ENCODE data around the gene NUPR1. TPM values are rescaled to one million over a fixed set of nuclear protein-coding genes. Genes with fewer than 3 reads are reported as not detected.
"Not testable (repeated sequence)": the region's sequence is repeated elsewhere in the genome, so short reads cannot be mapped to it uniquely, and the experiment has no call there.

The NUPR1 gene
- total RNA-seq, 1 donor from 2014 or later, result 3.7 TPM

DNA sequence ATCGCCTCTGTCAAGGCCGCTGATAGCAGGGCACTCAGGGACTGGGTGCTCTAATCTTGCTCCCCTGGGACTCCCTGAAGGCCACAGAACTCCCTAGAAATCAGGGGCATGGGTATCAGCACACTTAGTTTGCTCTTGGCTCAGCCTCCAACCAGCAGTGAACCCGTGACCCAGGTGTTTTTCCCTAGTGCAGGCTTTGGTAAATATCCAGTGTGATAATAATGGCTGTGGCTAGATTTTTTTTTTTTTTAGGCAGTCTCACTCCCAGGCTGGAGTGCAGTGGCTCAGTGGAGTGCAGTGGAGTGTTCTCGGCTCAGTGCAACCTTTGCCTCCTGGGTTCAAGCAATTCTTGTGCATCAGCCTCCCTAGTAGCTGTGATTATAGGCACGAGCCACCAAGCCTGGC is 10.3 kb downstream of the NUPR1 start:
- no peak overlapping the region for H3K27ac ChIP-seq (ENCODE audit: low read depth, low read length)
- no peaks in the 10 kb centered on the region for H3K36me3 ChIP-seq (ENCODE audit: control insufficient read depth in 3 of 3, insufficient read depth in 3 of 3, low read length in 3 of 3)
- H3K27me3 ChIP-seq (ENCODE audit: control insufficient read depth in 3 of 3, insufficient read depth in 3 of 3, low read length in 3 of 3), result no peaks in the 10 kb centered on the region
- no peak overlapping the region for H3K9ac ChIP-seq (ENCODE audit: low read depth in 1 of 3, low read length in 3 of 3)
- H3K4me3 ChIP-seq (ENCODE audit: low read length in 3 of 3), result no peak overlapping the region
- peaks cover 6 to 11% (median 6%) of the 10 kb centered on the region in 3 donors for H3K4me1 ChIP-seq (ENCODE audit: control insufficient read depth in 3 of 3, insufficient read depth in 3 of 3, low read length in 3 of 3)
- no peaks in the 10 kb centered on the region for H3K9me3 ChIP-seq (ENCODE audit: control insufficient read depth in 3 of 3, low read length in 3 of 3)

DNA sequence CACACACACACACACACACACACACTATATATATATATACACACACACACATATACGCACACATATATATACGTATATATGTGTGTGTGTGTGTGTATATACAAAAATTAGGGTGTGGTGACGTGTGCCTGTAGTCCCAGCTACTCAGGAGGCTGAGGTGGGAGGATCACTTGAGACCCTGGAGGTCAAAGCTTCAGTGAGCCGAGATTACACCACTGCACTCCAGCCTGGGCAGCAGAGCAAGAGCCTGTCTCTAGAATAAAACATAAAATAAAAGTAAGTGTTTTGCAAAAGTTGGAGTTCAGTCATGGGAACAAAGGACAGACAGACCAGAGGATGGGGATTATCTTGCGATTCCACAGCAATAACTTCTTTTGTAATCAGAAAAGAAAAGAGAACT is 10.8 kb downstream of the NUPR1 start:
- no peak overlapping the region for H3K9ac ChIP-seq (ENCODE audit: low read depth in 1 of 3, low read length in 3 of 3)
- H3K27me3 ChIP-seq (ENCODE audit: control insufficient read depth in 3 of 3, insufficient read depth in 3 of 3, low read length in 3 of 3), result no peaks in the 10 kb centered on the region
- H3K9me3 ChIP-seq (ENCODE audit: control insufficient read depth in 3 of 3, low read length in 3 of 3), result no peaks in the 10 kb centered on the region
- H3K4me1 ChIP-seq (ENCODE audit: control insufficient read depth in 3 of 3, insufficient read depth in 3 of 3, low read length in 3 of 3), result peaks cover 5 to 11% (median 6%) of the 10 kb centered on the region in 3 donors
- H3K27ac ChIP-seq (ENCODE audit: low read depth, low read length), result no peak overlapping the region
- no peak overlapping the region for H3K4me3 ChIP-seq (ENCODE audit: low read length in 3 of 3)
- H3K36me3 ChIP-seq (ENCODE audit: control insufficient read depth in 3 of 3, insufficient read depth in 3 of 3, low read length in 3 of 3), result no peaks in the 10 kb centered on the region

GRCh38 chr16:28527100-28527785 is 11.5 kb downstream of the NUPR1 start:
- not testable (repeated sequence) for H3K4me1 ChIP-seq (ENCODE audit: control insufficient read depth in 3 of 3, insufficient read depth in 3 of 3, low read length in 3 of 3); H3K4me3 ChIP-seq (ENCODE audit: low read length in 3 of 3); H3K9me3 ChIP-seq (ENCODE audit: control insufficient read depth in 3 of 3, low read length in 3 of 3); H3K36me3 ChIP-seq (ENCODE audit: control insufficient read depth in 3 of 3, insufficient read depth in 3 of 3, low read length in 3 of 3); H3K9ac ChIP-seq (ENCODE audit: low read depth in 1 of 3, low read length in 3 of 3); H3K27me3 ChIP-seq (ENCODE audit: control insufficient read depth in 3 of 3, insufficient read depth in 3 of 3, low read length in 3 of 3); H3K27ac ChIP-seq (ENCODE audit: low read depth, low read length)

DNA sequence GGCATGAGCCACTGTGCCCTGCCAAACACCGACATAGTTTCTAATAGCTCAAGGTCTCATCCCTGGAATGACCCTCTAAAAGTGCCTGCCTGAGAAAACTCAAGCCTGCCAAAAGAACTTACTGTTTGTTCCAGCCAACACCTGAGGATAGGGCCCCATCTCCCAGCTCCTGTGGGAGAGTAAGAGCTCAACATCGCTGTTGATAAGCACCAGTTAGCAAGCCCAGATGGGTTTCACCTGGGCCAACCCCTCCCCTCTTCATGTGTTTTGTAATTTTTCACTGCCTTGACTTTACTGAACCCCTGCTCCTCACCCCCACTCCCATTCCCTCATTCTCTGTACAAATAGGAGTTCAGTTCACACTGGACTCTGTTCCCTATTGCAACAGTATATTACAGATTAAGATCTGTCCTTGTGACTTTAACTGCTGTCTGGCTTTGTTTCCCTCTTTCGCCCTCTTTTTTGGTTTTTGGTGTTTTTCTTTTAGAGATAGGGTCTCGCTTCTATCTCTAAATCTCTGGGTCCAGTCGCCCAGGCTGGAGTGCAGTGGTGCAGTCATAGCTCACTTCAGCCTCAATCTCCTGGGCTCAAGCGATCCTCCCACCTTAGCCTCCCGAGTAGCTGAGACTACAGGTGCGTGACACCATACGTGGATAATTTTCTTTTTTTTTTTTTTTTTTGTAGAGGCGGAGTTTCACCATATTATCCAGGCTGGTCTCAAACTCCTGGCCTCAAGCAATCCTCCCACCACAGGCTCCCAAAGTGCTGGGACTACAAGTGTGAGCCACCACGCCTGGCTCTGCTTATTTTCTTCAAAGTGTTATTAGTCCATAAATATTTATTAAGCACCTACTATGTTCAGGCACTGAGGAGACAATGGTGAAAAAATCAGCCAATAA is 12.3 kb downstream of the NUPR1 start:
- H3K9me3 ChIP-seq (ENCODE audit: control insufficient read depth in 3 of 3, low read length in 3 of 3), result no peaks in the 10 kb centered on the region
- H3K4me1 ChIP-seq (ENCODE audit: control insufficient read depth in 3 of 3, insufficient read depth in 3 of 3, low read length in 3 of 3), result no peaks in the 10 kb centered on the region

GRCh38 chr16:28524681-28525171 is 14.0 kb downstream of the NUPR1 start:
- Histone ChIP-seq H3K4me3 (ENCODE audit: low read length in 3 of 3) (no peak overlapping the region), H3K27me3 (ENCODE audit: control insufficient read depth in 3 of 3, insufficient read depth in 3 of 3, low read length in 3 of 3) (no peaks in the 10 kb centered on the region), H3K27ac (ENCODE audit: low read depth, low read length) (no peak overlapping the region), H3K9me3 (ENCODE audit: control insufficient read depth in 3 of 3, low read length in 3 of 3) (no peaks in the 10 kb centered on the region), H3K4me1 (ENCODE audit: control insufficient read depth in 3 of 3, insufficient read depth in 3 of 3, low read length in 3 of 3) (no peaks in the 10 kb centered on the region), H3K36me3 (ENCODE audit: control insufficient read depth in 3 of 3, insufficient read depth in 3 of 3, low read length in 3 of 3) (no peaks in the 10 kb centered on the region), H3K9ac (ENCODE audit: low read depth in 1 of 3, low read length in 3 of 3) (peak overlapping the region in 1 of 3 donors; percentile 40)

More for the DNA sequence above, 12.3 kb downstream of the NUPR1 start:
- H3K4me3 ChIP-seq (ENCODE audit: low read length in 3 of 3), result no peak overlapping the region
- H3K27me3 ChIP-seq (ENCODE audit: control insufficient read depth in 3 of 3, insufficient read depth in 3 of 3, low read length in 3 of 3), result no peaks in the 10 kb centered on the region
- no peaks in the 10 kb centered on the region for H3K36me3 ChIP-seq (ENCODE audit: control insufficient read depth in 3 of 3, insufficient read depth in 3 of 3, low read length in 3 of 3)
- H3K27ac ChIP-seq (ENCODE audit: low read depth, low read length), result no peak overlapping the region
- no peak overlapping the region for H3K9ac ChIP-seq (ENCODE audit: low read depth in 1 of 3, low read length in 3 of 3)

DNA sequence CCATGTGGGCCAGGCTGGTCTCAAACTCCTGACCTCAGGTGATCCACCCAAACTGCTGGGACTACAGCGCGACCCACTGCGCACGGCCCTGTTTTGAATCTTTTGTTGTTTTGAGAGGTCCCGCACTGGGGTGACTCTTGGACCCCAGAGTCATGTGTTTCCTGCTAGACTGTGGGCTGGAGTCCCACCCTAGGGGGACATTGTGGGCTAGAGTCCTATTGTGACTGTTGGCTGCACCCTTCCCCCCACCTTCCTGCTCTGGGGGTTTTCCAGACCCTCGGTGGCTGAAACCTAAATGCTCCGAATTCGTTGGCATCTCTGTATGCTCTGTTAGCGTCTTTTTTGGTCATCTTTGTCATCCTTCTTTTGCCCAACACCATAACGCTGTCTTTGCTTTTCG is 16.0 kb downstream of the NUPR1 start:
- H3K9me3 ChIP-seq (ENCODE audit: control insufficient read depth in 3 of 3, low read length in 3 of 3), result no peaks in the 10 kb centered on the region
- no peaks in the 10 kb centered on the region for H3K27me3 ChIP-seq (ENCODE audit: control insufficient read depth in 3 of 3, insufficient read depth in 3 of 3, low read length in 3 of 3)
- H3K4me1 ChIP-seq (ENCODE audit: control insufficient read depth in 3 of 3, insufficient read depth in 3 of 3, low read length in 3 of 3), result no peaks in the 10 kb centered on the region
- H3K4me3 ChIP-seq (ENCODE audit: low read length in 3 of 3), result no peak overlapping the region
- no peak overlapping the region for H3K9ac ChIP-seq (ENCODE audit: low read depth in 1 of 3, low read length in 3 of 3)
- H3K36me3 ChIP-seq (ENCODE audit: control insufficient read depth in 3 of 3, insufficient read depth in 3 of 3, low read length in 3 of 3), result no peaks in the 10 kb centered on the region
- H3K27ac ChIP-seq (ENCODE audit: low read depth, low read length), result no peak overlapping the region

DNA sequence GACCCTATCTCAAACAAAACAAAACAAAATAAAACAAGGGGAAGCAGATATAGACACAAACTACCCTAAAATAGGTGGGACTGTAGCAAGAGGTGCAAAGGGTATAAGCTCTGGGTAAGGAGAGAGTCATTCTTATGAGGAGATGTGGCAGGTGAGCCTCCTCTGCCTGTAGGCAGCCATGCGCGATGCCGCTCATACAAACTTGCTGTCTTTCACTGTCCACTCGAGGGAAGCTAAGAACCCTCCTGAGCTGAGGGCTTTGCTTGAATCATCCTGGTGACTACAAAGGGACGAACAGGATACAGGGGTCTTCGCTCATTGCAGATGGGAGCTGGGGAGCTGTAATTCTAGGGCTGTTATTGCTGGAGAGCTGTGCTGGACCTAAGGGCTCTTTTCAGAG is 17.3 kb downstream of the NUPR1 start:
- Histone ChIP-seq H3K9ac (ENCODE audit: low read depth in 1 of 3, low read length in 3 of 3) (no peak overlapping the region), H3K9me3 (ENCODE audit: control insufficient read depth in 3 of 3, low read length in 3 of 3) (no peaks in the 10 kb centered on the region)

GRCh38 chr16:28520672-28521071 is 18.1 kb downstream of the NUPR1 start:
- Histone ChIP-seq H3K27ac (ENCODE audit: low read depth, low read length) (no peak overlapping the region), H3K4me3 (ENCODE audit: low read length in 3 of 3) (no peak overlapping the region), H3K9ac (ENCODE audit: low read depth in 1 of 3, low read length in 3 of 3) (no peak overlapping the region), H3K36me3 (ENCODE audit: control insufficient read depth in 3 of 3, insufficient read depth in 3 of 3, low read length in 3 of 3) (no peaks in the 10 kb centered on the region), H3K4me1 (ENCODE audit: control insufficient read depth in 3 of 3, insufficient read depth in 3 of 3, low read length in 3 of 3) (no peaks in the 10 kb centered on the region), H3K9me3 (ENCODE audit: control insufficient read depth in 3 of 3, low read length in 3 of 3) (no peaks in the 10 kb centered on the region), H3K27me3 (ENCODE audit: control insufficient read depth in 3 of 3, insufficient read depth in 3 of 3, low read length in 3 of 3) (no peaks in the 10 kb centered on the region)

More for the DNA sequence above, 17.3 kb downstream of the NUPR1 start:
- no peaks in the 10 kb centered on the region for H3K4me1 ChIP-seq (ENCODE audit: control insufficient read depth in 3 of 3, insufficient read depth in 3 of 3, low read length in 3 of 3)
- no peak overlapping the region for H3K27ac ChIP-seq (ENCODE audit: low read depth, low read length)
- no peaks in the 10 kb centered on the region for H3K27me3 ChIP-seq (ENCODE audit: control insufficient read depth in 3 of 3, insufficient read depth in 3 of 3, low read length in 3 of 3)
- H3K4me3 ChIP-seq (ENCODE audit: low read length in 3 of 3), result no peak overlapping the region
- no peaks in the 10 kb centered on the region for H3K36me3 ChIP-seq (ENCODE audit: control insufficient read depth in 3 of 3, insufficient read depth in 3 of 3, low read length in 3 of 3)

DNA sequence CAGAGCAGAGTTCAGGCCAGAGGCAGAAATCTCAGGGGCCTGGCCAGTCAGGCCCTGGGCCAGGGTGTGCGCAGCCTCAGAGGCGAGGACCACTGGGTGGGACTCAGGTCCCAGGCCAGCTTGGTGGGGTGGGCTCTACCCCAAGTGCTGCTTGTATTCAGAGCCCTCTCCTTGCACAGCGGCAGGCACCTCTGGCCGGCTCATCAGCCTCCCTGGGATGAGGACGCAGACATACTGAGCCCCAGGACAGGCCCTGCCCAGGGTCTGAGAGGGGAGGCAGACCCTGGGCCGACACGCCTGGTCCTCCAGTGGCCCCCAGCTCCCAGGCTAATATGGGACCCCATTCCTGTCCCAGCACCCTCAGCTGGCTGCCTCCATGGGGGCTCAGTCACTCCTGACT is 24.5 kb downstream of the NUPR1 start:
- Histone ChIP-seq H3K9ac (ENCODE audit: low read depth in 1 of 3, low read length in 3 of 3) (no peak overlapping the region), H3K27ac (ENCODE audit: low read depth, low read length) (no peak overlapping the region), H3K36me3 (ENCODE audit: control insufficient read depth in 3 of 3, insufficient read depth in 3 of 3, low read length in 3 of 3) (no peaks in the 10 kb centered on the region), H3K4me3 (ENCODE audit: low read length in 3 of 3) (no peak overlapping the region), H3K9me3 (ENCODE audit: control insufficient read depth in 3 of 3, low read length in 3 of 3) (no peaks in the 10 kb centered on the region), H3K4me1 (ENCODE audit: control insufficient read depth in 3 of 3, insufficient read depth in 3 of 3, low read length in 3 of 3) (no peaks in the 10 kb centered on the region), H3K27me3 (ENCODE audit: control insufficient read depth in 3 of 3, insufficient read depth in 3 of 3, low read length in 3 of 3) (no peaks in the 10 kb centered on the region)
